ENCODE measurements around the gene GDPD5.

GDPD5 gene

GRCh38 chr11:75437966-75438659 is 87.6 kb downstream of the GDPD5 start:
- no peak overlapping the region for H3K4me3 ChIP-seq (ENCODE audit: low read depth, low read length)
- TF ChIP-seq, protein P1, sequence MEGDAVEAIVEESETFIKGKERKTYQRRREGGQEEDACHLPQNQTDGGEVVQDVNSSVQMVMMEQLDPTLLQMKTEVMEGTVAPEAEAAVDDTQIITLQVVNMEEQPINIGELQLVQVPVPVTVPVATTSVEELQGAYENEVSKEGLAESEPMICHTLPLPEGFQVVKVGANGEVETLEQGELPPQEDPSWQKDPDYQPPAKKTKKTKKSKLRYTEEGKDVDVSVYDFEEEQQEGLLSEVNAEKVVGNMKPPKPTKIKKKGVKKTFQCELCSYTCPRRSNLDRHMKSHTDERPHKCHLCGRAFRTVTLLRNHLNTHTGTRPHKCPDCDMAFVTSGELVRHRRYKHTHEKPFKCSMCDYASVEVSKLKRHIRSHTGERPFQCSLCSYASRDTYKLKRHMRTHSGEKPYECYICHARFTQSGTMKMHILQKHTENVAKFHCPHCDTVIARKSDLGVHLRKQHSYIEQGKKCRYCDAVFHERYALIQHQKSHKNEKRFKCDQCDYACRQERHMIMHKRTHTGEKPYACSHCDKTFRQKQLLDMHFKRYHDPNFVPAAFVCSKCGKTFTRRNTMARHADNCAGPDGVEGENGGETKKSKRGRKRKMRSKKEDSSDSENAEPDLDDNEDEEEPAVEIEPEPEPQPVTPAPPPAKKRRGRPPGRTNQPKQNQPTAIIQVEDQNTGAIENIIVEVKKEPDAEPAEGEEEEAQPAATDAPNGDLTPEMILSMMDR (IDR thresholded peaks at IDR 0.05; ENCODE audit: borderline replicate concordance, insufficient read depth, low read depth, low read length) = no peak

DNA sequence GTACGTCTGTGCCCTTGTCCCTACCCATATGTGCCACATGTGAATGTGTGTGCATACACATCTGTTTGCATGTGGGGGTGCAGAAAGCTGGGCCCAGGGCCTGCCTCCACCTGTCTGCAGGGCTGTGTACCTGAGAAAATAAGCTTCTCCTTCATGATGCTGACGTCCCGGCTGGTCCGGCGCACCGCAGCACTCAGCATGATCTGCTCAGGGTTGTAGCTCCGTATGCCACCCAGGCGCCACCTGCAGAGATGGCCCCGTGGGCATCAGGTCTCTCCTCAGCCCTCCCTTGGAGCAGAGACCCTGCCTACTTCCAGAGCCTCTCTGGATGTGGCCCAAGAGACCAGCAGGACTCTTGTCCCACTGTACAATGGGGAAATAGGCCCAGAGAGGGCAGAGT is 88.9 kb downstream of the GDPD5 start:
- TF ChIP-seq, protein P1 (IDR thresholded peaks at IDR 0.05; ENCODE audit: borderline replicate concordance, insufficient read depth, low read depth, low read length) = no peak
- no peak overlapping the region for H3K4me3 ChIP-seq (ENCODE audit: low read depth, low read length)

DNA sequence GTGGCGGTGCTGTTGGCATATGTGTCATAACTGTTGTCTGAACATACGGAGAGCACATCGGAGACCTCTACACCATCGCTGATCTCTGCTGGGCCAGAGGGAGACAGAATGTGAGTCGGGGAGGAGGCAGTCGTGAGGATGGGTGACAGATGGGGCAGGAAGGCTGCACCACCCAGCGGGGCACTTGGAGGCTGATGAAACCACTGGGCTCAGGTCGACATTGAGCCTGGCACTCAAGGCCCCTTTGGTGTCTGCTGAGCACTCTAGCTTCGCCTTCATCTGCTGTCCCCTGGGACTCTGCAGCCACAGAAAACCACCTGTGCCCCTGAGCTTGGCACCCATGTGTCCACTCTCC is 90.2 kb downstream of the GDPD5 start:
- TF ChIP-seq, protein P1 (IDR thresholded peaks at IDR 0.05; ENCODE audit: borderline replicate concordance, insufficient read depth, low read depth, low read length) = no peak
- no peak overlapping the region for H3K4me3 ChIP-seq (ENCODE audit: low read depth, low read length)

DNA sequence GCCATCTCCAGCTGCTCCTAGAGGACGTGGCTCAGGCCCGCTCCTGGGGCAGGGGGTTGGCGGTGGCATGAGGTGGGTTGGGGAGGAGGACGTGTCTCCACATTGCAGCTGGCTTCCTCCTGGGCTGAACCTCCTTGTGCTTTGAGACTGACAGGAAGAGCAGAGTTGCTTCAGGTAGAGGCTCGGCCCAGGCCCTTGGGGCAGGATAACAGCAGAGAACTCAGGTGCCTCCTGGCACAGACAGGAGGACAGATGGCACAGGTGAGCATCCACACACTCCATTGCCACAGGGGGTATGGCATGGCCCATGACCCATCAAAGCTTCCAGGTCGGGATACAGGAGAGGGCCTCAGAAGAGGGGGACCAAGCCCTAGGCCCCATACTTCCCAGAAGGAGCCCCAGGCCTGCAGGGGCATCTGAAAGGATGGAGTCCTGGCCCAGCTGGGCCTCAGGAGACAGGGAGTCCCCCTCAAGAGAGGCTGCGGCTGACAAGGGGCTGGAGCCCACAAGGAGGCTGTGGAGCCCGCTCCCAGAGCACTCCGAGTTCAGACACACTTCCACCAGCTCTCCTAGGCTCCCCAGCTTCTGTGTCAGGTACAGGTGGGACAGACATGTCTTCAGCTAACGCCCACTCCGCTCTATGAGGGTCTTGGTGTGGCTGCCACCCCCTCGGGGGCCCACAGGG is 90.7 kb downstream of the GDPD5 start:
- no peak overlapping the region for H3K4me3 ChIP-seq (ENCODE audit: low read depth, low read length)
- TF ChIP-seq, protein P1 (IDR thresholded peaks at IDR 0.05; ENCODE audit: borderline replicate concordance, insufficient read depth, low read depth, low read length) = no peak

DNA sequence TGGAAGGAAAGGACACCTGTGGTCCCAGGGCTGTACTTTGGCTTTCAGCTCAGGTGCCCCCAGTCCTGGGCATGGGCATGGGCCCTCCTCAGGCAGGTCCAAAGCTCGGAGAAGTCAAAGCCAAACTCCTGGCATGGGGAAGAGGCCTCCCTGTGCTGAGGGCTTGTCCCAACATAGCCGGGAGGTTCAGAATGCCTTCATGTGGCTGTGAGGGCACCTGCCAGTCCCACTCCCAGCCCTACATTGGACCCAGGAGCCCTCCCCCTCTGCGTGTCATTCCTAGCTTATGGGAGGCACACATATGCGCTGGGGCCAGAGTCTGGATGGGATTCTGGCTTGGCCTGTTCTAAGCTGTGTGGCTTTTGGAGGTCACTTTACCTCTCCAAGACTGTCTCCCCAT is 91.7 kb downstream of the GDPD5 start:
- H3K4me3 ChIP-seq (ENCODE audit: low read depth, low read length) = no peak overlapping the region
- TF ChIP-seq, protein P1 (IDR thresholded peaks at IDR 0.05; ENCODE audit: borderline replicate concordance, insufficient read depth, low read depth, low read length) = no peak

DNA sequence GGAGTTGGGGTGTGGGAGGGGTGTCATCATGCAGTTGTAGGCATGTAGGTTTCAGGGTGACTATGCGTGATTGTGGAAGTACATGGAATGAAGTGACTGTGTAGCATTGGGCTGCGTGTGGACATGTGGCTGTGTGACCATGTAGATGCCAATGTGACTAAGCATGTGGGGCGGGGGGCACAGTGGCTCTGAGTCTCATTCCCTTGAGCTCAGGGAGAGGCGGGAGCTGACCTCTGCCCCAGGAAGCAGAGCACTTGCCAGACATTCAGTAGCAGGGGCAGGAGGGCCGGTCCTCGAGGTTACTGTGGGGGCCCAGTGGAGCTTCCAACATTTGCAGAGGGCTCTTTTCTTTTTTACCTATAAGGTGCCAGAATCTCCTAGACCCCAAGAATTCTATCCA is 92.3 kb downstream of the GDPD5 start:
- TF ChIP-seq, protein P1 (IDR thresholded peaks at IDR 0.05; ENCODE audit: borderline replicate concordance, insufficient read depth, low read depth, low read length) = no peak

GRCh38 chr11:75432911-75433321 is 92.8 kb downstream of the GDPD5 start, which contains the start of gene KLHL35:
Gene KLHL35 (minus strand): TSS chr11:75433203. CDS start chr11:75430629, 2,574 bp downstream.
- H3K4me3 ChIP-seq (ENCODE audit: low read depth, low read length) = no peak within 1 kb of the TSS
- TF ChIP-seq, protein P1 (IDR thresholded peaks at IDR 0.05; ENCODE audit: borderline replicate concordance, insufficient read depth, low read depth, low read length) = no peak

More for the DNA sequence above, 92.3 kb downstream of the GDPD5 start:
- H3K4me3 ChIP-seq (ENCODE audit: low read depth, low read length) = no peak overlapping the region

Measured in GM12875 (cell line).